Erythroblast (primary cell): ENCODE data around the gene IRF3.

Experiments
- GATA1 ChIP-seq: IDR thresholded peaks from 2 replicates; pipeline ENCODE4 v1.6.1; 2011; ENCODE audit warnings: low read depth, mild to moderate bottlenecking, control low read depth, low read length, moderate library complexity
- POLR2A ChIP-seq: IDR thresholded peaks from 2 replicates; pipeline ENCODE4 v1.6.1; 2011; ENCODE audit warnings: mild to moderate bottlenecking, low read length

GRCh38 chr19:49665036-49665350, 664 bp downstream of the IRF3 start:
- no peak for TF ChIP-seq POLR2A
- no peak for TF ChIP-seq GATA1
